Trophoblast cell (in vitro differentiated cells and primary cell): ENCODE measurements around the gene CDHR4.
A peak's percentile ranks its signal among the peaks of the same experiment; 100 is the strongest.

Source experiments
- DNase-seq, 2 donors: peaks; one replicate each; pipeline ENCODE4 v3.0.0-alpha.2; 2016
- H2AFZ ChIP-seq: 2 replicates; pipeline ENCODE4 v1.6.1; 2013; ENCODE audit warnings: low read length, moderate library complexity, mild to moderate bottlenecking; ENCODE audit not compliant: insufficient read depth, poor library complexity
- H2AK5ac ChIP-seq: 2 replicates; pipeline ENCODE4 v1.6.1; 2013; ENCODE audit warnings: mild to moderate bottlenecking, low read length
- H2BK120ac ChIP-seq: 2 replicates; pipeline ENCODE4 v1.6.1; 2013; ENCODE audit warnings: low read length, mild to moderate bottlenecking, moderate library complexity; ENCODE audit not compliant: insufficient read depth, poor library complexity
- H2BK12ac ChIP-seq: 2 replicates; pipeline ENCODE4 v1.6.1; 2013; ENCODE audit warnings: mild to moderate bottlenecking, low read length, moderate library complexity
- H2BK5ac ChIP-seq: 2 replicates; pipeline ENCODE4 v1.6.1; 2013; ENCODE audit warnings: low read length, low read depth, moderate library complexity, mild to moderate bottlenecking; ENCODE audit not compliant: poor library complexity
- H3K14ac ChIP-seq: 2 replicates; pipeline ENCODE4 v1.6.1; 2013; ENCODE audit warnings: mild to moderate bottlenecking, low read length
- H3K18ac ChIP-seq: 2 replicates; pipeline ENCODE4 v1.6.1; 2013; ENCODE audit warnings: mild to moderate bottlenecking, low read length
- H3K23ac ChIP-seq: 2 replicates; pipeline ENCODE4 v1.6.1; 2013; ENCODE audit warnings: low read length
- H3K27ac ChIP-seq: 2 replicates; pipeline ENCODE4 v1.5.1; 2013; ENCODE audit warnings: low read depth, mild to moderate bottlenecking, inconsistent platforms, low read length, moderate library complexity
- H3K27me3 ChIP-seq: 2 replicates; pipeline ENCODE4 v1.6.1; 2013; ENCODE audit warnings: inconsistent platforms, mild to moderate bottlenecking, low read length, moderate library complexity; ENCODE audit not compliant: insufficient read depth
- H3K36me3 ChIP-seq, 2 experiments: 1 replicate in 1 of 2; 2 replicates in 1 of 2; pipeline ENCODE4 v1.6.1; 2013; ENCODE audit warnings: low read length in 2 of 2, mild to moderate bottlenecking in 2 of 2, moderate library complexity in 1 of 2; ENCODE audit not compliant: insufficient read depth in 2 of 2, control insufficient read depth in 1 of 2
- H3K4ac ChIP-seq: 2 replicates; pipeline ENCODE4 v1.6.1; 2013; ENCODE audit warnings: low read depth, mild to moderate bottlenecking, low read length, moderate library complexity
- H3K4me1 ChIP-seq, 2 experiments: 1 replicate in 1 of 2; 2 replicates in 1 of 2; pipeline ENCODE4 v1.6.1; 2013; ENCODE audit warnings: low read length in 2 of 2, mild to moderate bottlenecking in 2 of 2, moderate library complexity in 1 of 2; ENCODE audit not compliant: insufficient read depth in 2 of 2, control insufficient read depth in 1 of 2
- H3K4me2 ChIP-seq: 2 replicates; pipeline ENCODE4 v1.6.1; 2013; ENCODE audit warnings: inconsistent platforms, mild to moderate bottlenecking, low read length, moderate library complexity
- H3K4me3 ChIP-seq: 2 replicates; pipeline ENCODE4 v1.5.1; 2013; ENCODE audit warnings: mild to moderate bottlenecking, low read depth, low read length, inconsistent platforms
- H3K79me1 ChIP-seq: one replicate; pipeline ENCODE4 v1.6.1; 2013; ENCODE audit warnings: low read length
- H3K79me2 ChIP-seq: 2 replicates; pipeline ENCODE4 v1.6.1; 2013; ENCODE audit warnings: low read length, mild to moderate bottlenecking; ENCODE audit not compliant: control insufficient read depth, insufficient read depth, poor library complexity
- H3K9ac ChIP-seq: 2 replicates; pipeline ENCODE4 v1.6.1; 2013; ENCODE audit warnings: mild to moderate bottlenecking, low read length
- H3K9me3 ChIP-seq: 2 replicates; pipeline ENCODE4 v1.6.1; 2013; ENCODE audit warnings: low read depth, mild to moderate bottlenecking, control low read depth, inconsistent platforms, low read length; ENCODE audit not compliant: insufficient read depth
- H4K12ac ChIP-seq: 2 replicates; pipeline ENCODE4 v1.6.1; 2013; ENCODE audit warnings: low read depth, mild to moderate bottlenecking, low read length, moderate library complexity
- H4K8ac ChIP-seq: 2 replicates; pipeline ENCODE4 v1.6.1; 2013; ENCODE audit warnings: low read depth, mild to moderate bottlenecking, low read length, moderate library complexity
- H4K91ac ChIP-seq: one replicate; pipeline ENCODE4 v1.6.1; 2013; ENCODE audit warnings: low read depth, mild to moderate bottlenecking, low read length, moderate library complexity
- WGBS: extraction: QIAGEN DNeasy Blood & Tissue Kit; methylation state at CpG from one replicate; pipeline ENCODE4 v1.1.7; 2013; ENCODE audit warnings: missing lambda C conversion rate; ENCODE audit not compliant: insufficient read length, insufficient coverage; ENCODE audit errors: extremely low coverage; 5-methylcytosine and 5-hydroxymethylcytosine counted together

Gene CDHR4

GRCh38 chr3:49763981-49764380 is 35.7 kb downstream of the CDHR4 start:
- no peak overlapping the region for H3K18ac ChIP-seq
- no peaks in the 10 kb centered on the region for H3K4me1 ChIP-seq
- H3K79me2 ChIP-seq, result peaks cover 3% of the 10 kb centered on the region
- H4K91ac ChIP-seq, result no peak overlapping the region
- no peak overlapping the region for H2AFZ ChIP-seq
- H4K12ac ChIP-seq, result no peak overlapping the region
- WGBS, result no CpG with 5 or more reads among the region's 4 CpGs
- H2BK12ac ChIP-seq, result no peak overlapping the region
- no peak overlapping the region for H3K27ac ChIP-seq
- no peak overlapping the region for H4K8ac ChIP-seq
- H3K23ac ChIP-seq, result no peak overlapping the region
- no peaks in the 10 kb centered on the region for H3K27me3 ChIP-seq
- H2BK5ac ChIP-seq, result no peak overlapping the region
- no peak for DNase-seq
- H3K4me3 ChIP-seq, result no peak overlapping the region
- H3K9ac ChIP-seq, result no peak overlapping the region
- peaks cover 0 to 5% of the 10 kb centered on the region in 2 experiments for H3K36me3 ChIP-seq
- no peak overlapping the region for H2AK5ac ChIP-seq
- no peaks in the 10 kb centered on the region for H3K79me1 ChIP-seq
- H3K14ac ChIP-seq, result no peak overlapping the region
- no peak overlapping the region for H2BK120ac ChIP-seq
- no peak overlapping the region for H3K4ac ChIP-seq
- H3K9me3 ChIP-seq, result no peaks in the 10 kb centered on the region
- no peak overlapping the region for H3K4me2 ChIP-seq

- Histone ChIP-seq H3K14ac (no peak overlapping the region), H2AK5ac (no peak overlapping the region), H2BK5ac (no peak overlapping the region), H3K27ac (no peak overlapping the region), H2AFZ (no peak overlapping the region), H3K23ac (no peak overlapping the region), H4K12ac (no peak overlapping the region), H3K4me3 (no peak overlapping the region), H3K9me3 (no peaks in the 10 kb centered on the region), H3K9ac (no peak overlapping the region), H3K36me3 (peaks cover 0 to 5% of the 10 kb centered on the region in 2 experiments), H4K8ac (no peak overlapping the region), H2BK120ac (no peak overlapping the region), H3K4ac (peak overlapping the region; percentile 79), H3K27me3 (no peaks in the 10 kb centered on the region), H2BK12ac (no peak overlapping the region), H4K91ac (no peak overlapping the region), H3K4me2 (no peak overlapping the region), H3K79me1 (no peaks in the 10 kb centered on the region), H3K4me1 (no peaks in the 10 kb centered on the region), H3K18ac (no peak overlapping the region), H3K79me2 (peaks cover 3% of the 10 kb centered on the region)
- peak; percentile 29 to 54 for DNase-seq
- WGBS, result no CpG with 5 or more reads among the region's 3 CpGs
These were observed 38.0 kb downstream of the CDHR4 start for GRCh38 chr3:49761661-49762060.

- no CpG with 5 or more reads among the region's 1 CpG for WGBS
- H3K18ac ChIP-seq, result no peak overlapping the region
These were observed 40.4 kb downstream of the CDHR4 start for GRCh38 chr3:49759226-49759625.

GRCh38 chr3:49757197-49757596 is 42.5 kb downstream of the CDHR4 start:
- H3K79me1 ChIP-seq, result no peaks in the 10 kb centered on the region
- no peak for DNase-seq
- H3K4ac ChIP-seq, result no peak overlapping the region
- H3K4me3 ChIP-seq, result no peak overlapping the region
- H2BK12ac ChIP-seq, result no peak overlapping the region
- H4K8ac ChIP-seq, result no peak overlapping the region
- H3K9me3 ChIP-seq, result no peaks in the 10 kb centered on the region
- no CpG with 5 or more reads among the region's 2 CpGs for WGBS
- H3K14ac ChIP-seq, result no peak overlapping the region
- H2BK120ac ChIP-seq, result no peak overlapping the region
- no peak overlapping the region for H3K9ac ChIP-seq
- peaks cover 3% of the 10 kb centered on the region for H3K79me2 ChIP-seq
- no peak overlapping the region for H4K12ac ChIP-seq
- peaks cover 0 to 5% of the 10 kb centered on the region in 2 experiments for H3K36me3 ChIP-seq
- no peak overlapping the region for H3K27ac ChIP-seq
- no peak overlapping the region for H3K4me2 ChIP-seq
- no peak overlapping the region for H2AFZ ChIP-seq
- H4K91ac ChIP-seq, result no peak overlapping the region
- no peak overlapping the region for H2AK5ac ChIP-seq
- H3K23ac ChIP-seq, result no peak overlapping the region
- H3K18ac ChIP-seq, result no peak overlapping the region
- H2BK5ac ChIP-seq, result no peak overlapping the region
- H3K4me1 ChIP-seq, result no peaks in the 10 kb centered on the region
- no peaks in the 10 kb centered on the region for H3K27me3 ChIP-seq

More at GRCh38 chr3:49759226-49759625, 40.4 kb downstream of the CDHR4 start:
- Histone ChIP-seq H3K23ac (no peak overlapping the region), H2BK12ac (no peak overlapping the region), H2AFZ (no peak overlapping the region), H3K27me3 (no peaks in the 10 kb centered on the region), H3K4me3 (no peak overlapping the region), H3K36me3 (peaks cover 0 to 5% of the 10 kb centered on the region in 2 experiments), H3K9me3 (no peaks in the 10 kb centered on the region), H4K8ac (no peak overlapping the region), H4K91ac (no peak overlapping the region), H3K14ac (no peak overlapping the region), H3K9ac (no peak overlapping the region), H2BK120ac (no peak overlapping the region), H3K79me2 (peaks cover 3% of the 10 kb centered on the region), H3K4me1 (no peaks in the 10 kb centered on the region), H3K4ac (no peak overlapping the region), H3K79me1 (no peaks in the 10 kb centered on the region), H2BK5ac (no peak overlapping the region), H4K12ac (no peak overlapping the region), H2AK5ac (no peak overlapping the region), H3K27ac (no peak overlapping the region), H3K4me2 (no peak overlapping the region)
- DNase-seq, result no peak
